ENCODE data around the gene TTLL11.
"Not testable (repeated sequence)": the region's sequence is repeated elsewhere in the genome, so short reads cannot be mapped to it uniquely, and the experiment has no call there.

Gene TTLL11

DNA sequence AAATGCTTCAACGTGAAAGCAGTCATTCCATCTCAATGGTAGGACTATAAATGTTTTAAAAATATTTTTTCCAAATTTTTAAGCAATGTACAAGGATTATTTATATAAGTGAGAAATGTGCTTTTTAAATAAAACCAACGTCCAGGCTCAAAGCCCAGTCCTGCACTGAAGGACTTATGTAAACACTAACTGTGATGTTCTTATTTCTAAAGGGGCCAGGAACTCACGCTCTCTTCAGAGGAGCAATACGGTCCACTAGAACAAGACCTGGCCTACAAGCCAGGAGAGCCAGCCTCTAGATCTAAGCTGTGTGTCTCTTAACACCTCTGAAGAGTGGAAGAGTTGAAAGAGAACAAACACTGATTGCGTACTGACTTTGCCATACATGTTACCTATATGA, 12.1 kb downstream of the TTLL11 start:
- no peak for DNase-seq (ENCODE audit: low spot score)

DNA sequence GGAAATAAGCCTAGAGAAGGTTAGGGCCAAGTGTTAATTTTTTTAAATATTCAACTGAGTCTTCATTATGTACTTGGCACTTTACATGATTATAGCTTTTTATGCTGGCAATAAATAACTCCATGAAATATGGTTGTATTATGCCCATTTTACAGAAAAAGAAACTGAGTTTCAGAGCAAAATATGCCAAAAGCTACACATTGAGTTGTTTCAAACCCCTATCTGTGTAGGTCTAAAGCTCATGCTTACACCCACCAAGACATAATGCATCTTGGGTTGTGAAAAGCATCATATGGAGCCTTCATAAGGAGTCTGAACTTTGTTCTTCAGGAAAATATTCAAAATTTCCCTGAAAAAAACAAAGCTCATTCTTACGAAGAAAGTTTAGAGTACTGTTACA, 14.6 kb downstream of the TTLL11 start:
- no peak for DNase-seq (ENCODE audit: low spot score)

- no peak for DNase-seq (ENCODE audit: low spot score)
These were observed 16.3 kb downstream of the TTLL11 start for GRCh38 chr9:122076773-122077172.

GRCh38 chr9:122076117-122076516, 17.0 kb downstream of the TTLL11 start:
- DNase-seq (ENCODE audit: low spot score), result no peak

DNA sequence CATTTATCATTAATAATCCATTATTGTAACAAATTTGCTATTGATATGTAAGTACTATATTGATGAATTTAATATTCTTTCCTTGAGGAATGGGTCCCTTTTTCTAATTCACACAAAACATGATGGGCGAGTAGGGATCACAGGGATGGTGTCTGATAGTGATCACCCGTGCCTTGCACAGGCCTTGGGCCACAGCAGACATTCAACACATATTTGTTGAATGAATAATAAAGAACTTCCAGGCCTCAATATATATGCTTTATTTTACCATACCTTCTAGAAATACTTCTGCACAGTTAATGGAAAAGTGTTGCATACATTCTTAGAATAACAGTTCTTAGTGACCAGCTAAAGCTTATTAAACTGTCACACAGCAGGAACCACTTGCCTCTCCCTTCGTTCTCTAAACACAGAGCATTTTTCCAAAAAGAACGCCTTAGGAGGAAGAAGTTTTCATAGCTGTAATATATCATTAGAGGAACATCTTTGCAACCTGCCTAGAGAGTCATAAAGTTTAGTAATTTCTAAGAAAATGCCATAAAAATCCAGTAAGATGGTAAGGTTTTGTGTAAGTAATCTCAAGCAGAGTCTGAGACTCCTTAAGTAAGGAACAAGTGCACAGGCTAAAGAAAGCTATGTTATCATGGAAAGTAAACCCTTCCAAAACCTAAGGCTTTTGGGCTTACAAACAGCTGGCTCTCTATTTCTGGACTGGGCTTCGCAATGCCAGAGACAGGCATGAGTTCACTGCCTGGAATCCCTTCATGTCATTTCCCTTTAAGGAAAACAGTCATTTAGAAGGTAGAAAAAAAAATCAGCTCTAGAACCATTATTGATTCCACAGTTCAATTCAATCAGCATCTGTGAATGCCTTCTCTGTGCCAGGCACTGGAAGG, 17.7 kb downstream of the TTLL11 start:
- no peak for DNase-seq (ENCODE audit: low spot score)

GRCh38 chr9:122071715-122072114, 21.4 kb downstream of the TTLL11 start:
- no peak for DNase-seq (ENCODE audit: low spot score)

- DNase-seq (ENCODE audit: low spot score), result peak; percentile 63
These were observed 22.2 kb downstream of the TTLL11 start for GRCh38 chr9:122070728-122071515.

GRCh38 chr9:122066680-122067079, 26.4 kb downstream of the TTLL11 start:
- DNase-seq (ENCODE audit: low spot score), result not testable (repeated sequence)

DNA sequence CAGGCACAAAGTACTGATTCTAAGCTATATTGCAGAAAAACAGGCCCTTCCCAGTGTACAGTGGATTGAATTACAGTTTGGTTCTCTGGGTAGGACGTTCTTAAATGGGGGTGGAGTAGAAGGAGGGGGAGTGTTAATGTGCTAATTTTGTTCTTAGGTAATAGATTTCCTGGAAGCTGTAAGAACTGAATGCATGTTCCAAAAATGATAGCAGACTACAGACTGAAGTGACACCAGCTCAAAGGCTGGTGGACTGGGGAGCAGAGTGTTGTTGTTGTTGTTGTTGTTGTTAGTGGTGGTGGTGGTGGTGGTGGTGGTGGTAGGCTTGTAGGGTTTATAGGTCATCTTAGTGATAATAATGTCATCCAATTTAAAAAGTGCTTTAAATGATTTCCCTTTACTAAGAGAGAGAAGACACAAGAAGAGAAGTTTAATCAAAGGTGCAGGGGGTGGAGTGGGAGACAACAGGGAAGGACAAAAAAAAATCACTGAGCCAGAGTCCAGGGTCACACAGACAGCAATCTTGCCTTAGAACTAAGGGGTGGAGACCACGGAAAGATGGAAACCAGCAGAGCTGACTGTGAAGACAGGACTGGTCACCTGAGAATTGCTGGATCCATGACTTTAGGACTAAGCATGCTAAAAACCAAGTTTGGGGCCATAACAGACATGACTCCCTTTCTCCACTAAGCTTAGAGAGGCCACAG, 27.0 kb downstream of the TTLL11 start:
- DNase-seq (ENCODE audit: low spot score), result no peak

- no peak for DNase-seq (ENCODE audit: low spot score)
These were observed 32.6 kb downstream of the TTLL11 start for GRCh38 chr9:122060481-122060880.

DNA sequence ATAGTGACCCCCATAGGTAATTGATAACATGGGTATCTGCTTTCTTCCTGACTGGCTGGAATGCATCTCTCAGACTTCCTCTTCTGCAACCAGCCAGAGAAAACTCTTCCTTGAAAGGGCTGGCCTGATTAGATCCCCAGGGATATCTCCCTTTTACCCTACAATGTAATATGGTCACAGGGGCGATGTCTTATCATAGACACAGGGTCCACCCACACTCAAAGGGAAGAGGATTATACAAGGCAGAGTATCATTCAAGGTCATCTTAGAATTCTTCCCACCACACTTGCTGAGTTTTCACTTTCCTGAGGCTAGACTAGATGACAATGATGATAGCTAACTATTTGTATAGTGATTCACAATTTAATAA, 33.2 kb downstream of the TTLL11 start:
- no peak for DNase-seq (ENCODE audit: low spot score)

DNA sequence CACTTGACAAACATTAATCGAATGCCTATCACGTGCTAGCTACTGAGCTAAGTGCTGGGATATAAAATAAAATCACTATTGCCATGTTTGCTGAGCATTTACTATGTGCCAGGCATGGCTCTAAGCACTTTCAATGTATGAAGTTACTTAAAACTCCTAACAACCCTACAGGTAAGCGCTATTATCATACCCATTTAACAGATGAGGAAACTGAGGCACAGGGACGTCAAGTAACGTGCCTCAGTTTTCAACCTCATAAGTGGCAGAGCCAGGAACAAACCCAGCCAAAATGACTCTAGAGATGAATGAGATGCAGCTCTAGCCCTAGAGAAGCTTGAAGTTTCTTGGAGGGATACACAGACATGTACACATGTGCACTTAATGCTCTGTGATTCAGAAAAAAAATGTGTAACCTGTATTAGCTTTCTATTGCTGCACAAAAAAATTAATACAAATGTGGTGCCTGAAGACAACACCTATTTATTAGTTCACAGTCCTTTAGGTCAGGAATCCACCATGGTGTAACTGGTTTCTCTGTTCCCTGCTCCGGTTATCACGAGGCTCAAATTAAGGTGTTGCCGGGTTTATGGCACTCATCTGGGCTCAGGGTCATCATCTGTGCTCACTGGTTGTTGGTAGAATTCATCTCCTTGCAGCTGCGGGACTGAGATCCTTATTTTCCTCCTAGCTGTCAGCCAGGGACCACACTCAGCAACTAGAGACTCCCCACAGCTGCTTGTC, 33.7 kb downstream of the TTLL11 start:
- no peak for DNase-seq (ENCODE audit: low spot score)

DNA sequence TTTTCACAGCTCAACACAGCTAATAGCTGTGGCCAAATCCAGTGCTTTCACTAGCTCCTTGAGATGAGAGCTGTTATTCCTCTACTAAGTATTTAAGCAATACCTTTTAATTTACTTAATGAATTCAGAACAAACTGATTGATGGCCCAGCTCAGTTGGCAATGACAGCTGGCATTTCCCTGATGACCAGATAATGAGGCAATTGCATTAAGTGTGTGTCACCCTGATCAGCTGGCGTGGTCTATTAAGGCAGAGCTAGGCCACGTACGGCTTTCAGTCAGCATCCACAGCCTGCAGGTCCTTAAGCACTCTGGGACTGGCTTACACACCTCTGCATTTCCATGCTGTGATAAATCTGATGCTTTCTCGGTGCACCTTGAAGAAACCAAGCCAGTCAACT, 34.4 kb downstream of the TTLL11 start:
- DNase-seq (ENCODE audit: low spot score), result no peak

- DNase-seq (ENCODE audit: low spot score), result no peak
These were observed 35.1 kb downstream of the TTLL11 start for GRCh38 chr9:122058051-122058450.

- DNase-seq (ENCODE audit: low spot score), result no peak
These were observed 35.9 kb downstream of the TTLL11 start for GRCh38 chr9:122057211-122057610.

DNA sequence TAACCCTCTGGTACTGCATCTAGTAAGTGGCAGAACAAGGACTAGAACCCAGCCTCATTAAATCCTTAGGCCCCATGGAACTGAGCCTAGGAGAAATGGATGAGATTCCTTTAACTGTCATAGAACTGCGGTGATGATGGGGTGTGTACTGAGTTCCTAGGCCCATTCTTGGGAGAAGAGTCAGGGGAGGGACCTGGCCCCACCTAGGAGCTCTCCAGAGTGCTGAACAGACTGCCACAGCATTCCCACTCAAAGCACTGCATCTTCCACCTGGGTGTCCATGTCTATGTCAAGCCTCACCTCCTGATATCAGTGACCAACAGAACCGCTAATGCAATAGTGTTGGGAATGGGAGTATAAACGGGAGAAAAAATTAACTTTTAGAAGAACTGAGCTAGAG, 36.6 kb downstream of the TTLL11 start:
- DNase-seq (ENCODE audit: low spot score), result no peak

DNA sequence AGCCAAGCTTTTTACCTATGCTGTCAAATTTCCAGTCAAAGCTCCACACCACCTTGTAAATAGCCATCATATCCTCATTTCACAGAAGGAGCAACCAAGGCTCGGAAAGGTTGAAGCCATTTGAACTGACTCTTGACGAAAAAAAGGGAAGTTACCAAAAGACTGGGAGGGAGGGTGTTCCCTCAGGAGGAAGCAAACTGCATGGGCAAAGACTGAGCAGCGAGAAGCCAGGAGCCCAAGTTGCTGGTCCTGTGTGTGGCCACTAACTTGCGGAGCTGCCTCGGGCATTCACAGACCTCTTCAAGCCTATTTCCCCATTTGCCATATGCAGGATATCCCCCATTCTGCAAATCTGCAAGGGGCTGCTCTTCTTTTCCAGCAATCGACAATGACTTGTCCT, 37.4 kb downstream of the TTLL11 start:
- DNase-seq (ENCODE audit: low spot score), result no peak

GRCh38 chr9:122053567-122054350, 39.3 kb downstream of the TTLL11 start:
- DNase-seq (ENCODE audit: low spot score), result no peak

DNA sequence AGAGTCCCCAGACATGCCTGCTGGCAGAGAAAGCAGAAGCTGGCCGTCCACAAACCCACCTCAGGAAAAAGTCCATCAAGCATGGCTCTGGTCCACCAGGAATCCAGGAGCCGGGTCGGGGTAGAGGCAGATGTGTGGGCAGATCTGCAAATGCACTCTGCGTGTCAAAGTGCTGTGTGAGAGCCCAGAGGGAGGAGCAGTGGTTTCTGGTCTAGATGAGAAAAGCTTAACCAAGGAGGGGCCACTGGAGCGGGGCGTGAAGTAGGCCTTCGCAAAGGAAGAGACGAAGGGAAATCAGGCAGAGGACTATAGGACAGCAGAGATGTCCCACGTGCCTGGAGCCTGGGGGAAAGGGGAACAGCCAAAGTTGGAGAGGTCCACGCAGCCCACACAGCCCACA, 40.0 kb downstream of the TTLL11 start:
- no peak for DNase-seq (ENCODE audit: low spot score)

- DNase-seq (ENCODE audit: low spot score), result no peak
These were observed 41.5 kb downstream of the TTLL11 start for GRCh38 chr9:122051351-122052321.

All from globus pallidus (tissue), 1 donor.